HFF-Myc (cell line): ENCODE data around the gene HLA-C.

Experiments
- DNase-seq: peaks from one replicate; pipeline ENCODE4 v3.0.0-alpha.2; 2011; ENCODE audit warnings: low read depth; ENCODE audit errors: extremely low read depth
- H3K4me3 ChIP-seq: replicated peaks from 2 replicates; pipeline ENCODE4 v1.5.1; 2011; ENCODE audit warnings: low read depth, mild to moderate bottlenecking, control low read depth, low read length
- TF ChIP-seq, protein P1 (sequence below): IDR thresholded peaks from 2 replicates; pipeline ENCODE4 v1.5.1; 2012; ENCODE audit warnings: mild to moderate bottlenecking, low read depth, low read length, control low read depth; ENCODE audit errors: missing control alignments

Gene HLA-C

DNA sequence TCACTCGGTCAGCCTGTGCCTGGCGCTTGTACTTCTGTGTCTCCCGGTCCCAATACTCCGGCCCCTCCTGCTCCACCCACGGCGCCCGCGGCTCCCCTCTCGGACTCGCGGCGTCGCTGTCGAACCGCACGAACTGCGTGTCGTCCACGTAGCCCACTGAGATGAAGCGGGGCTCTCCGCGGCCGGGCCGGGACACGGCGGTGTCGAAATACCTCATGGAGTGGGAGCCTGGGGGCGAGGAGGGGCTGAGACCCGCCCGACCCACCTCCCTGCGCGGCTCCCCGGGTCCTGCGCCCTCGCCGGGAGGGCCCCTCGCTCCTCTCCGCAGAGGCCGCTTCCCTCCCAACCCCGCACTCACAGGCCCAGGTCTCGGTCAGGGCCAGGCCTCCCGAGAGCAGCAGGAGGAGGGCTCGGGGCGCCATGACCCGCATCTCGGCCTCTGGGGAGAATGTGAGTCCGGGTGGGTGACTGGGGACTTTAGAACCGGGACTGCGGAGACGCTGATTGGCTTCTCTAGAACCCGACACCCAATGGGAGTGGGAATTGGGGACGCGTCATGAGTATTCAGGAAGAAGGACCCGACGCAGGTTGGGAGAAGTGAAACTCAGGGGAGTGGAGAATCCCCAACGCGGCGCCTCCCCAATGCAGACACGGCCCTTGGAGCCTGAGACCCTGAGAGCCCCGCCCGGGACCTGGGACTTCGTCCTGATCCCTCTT is at the start of gene HLA-C:
Gene HLA-C (minus strand): TSS at position 452 of the 717 bp plus-strand sequence. CDS start 21 bp downstream, at position 431.
- DNase-seq = peak; percentile 86

DNA sequence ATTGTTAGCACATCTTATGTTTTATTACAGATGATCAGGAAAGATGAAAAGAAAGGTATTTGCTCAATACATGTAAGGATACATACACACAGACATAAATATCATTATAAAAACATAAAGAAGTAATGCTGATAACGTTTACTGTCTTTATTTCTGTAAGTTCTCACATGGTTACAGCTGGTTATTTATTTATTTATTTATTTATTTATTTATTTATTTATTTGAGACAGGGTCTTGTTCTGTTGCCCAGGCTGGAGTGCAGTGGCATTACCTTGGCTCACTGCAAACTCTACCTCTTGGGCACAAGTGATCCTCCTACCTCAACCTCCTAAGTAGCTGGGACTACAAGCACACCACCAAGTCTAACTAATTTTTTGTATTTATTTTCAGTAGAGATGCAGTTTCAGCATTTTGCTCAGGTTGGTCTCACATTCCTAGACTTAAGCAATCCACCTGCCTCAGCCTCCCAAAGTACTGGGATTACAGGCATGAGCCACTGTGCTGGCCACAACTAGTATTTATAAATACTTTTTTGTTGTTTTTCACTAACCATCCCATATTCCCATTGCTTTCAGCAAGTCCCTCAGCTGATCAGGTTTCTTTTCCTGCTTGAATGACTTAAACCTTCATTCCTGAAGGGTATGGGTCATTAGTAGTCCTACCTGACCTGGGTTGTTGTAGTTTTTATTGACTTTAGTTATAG is 49.3 kb upstream of the HLA-C start:
- no peak overlapping the region for H3K4me3 ChIP-seq
- DNase-seq = no peak
- TF ChIP-seq, protein P1, sequence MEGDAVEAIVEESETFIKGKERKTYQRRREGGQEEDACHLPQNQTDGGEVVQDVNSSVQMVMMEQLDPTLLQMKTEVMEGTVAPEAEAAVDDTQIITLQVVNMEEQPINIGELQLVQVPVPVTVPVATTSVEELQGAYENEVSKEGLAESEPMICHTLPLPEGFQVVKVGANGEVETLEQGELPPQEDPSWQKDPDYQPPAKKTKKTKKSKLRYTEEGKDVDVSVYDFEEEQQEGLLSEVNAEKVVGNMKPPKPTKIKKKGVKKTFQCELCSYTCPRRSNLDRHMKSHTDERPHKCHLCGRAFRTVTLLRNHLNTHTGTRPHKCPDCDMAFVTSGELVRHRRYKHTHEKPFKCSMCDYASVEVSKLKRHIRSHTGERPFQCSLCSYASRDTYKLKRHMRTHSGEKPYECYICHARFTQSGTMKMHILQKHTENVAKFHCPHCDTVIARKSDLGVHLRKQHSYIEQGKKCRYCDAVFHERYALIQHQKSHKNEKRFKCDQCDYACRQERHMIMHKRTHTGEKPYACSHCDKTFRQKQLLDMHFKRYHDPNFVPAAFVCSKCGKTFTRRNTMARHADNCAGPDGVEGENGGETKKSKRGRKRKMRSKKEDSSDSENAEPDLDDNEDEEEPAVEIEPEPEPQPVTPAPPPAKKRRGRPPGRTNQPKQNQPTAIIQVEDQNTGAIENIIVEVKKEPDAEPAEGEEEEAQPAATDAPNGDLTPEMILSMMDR = no peak

More for the DNA sequence above, at the start of gene HLA-C:
- H3K4me3 ChIP-seq = peak within 1 kb of the TSS; percentile 70
- TF ChIP-seq, protein P1 = no peak

DNA sequence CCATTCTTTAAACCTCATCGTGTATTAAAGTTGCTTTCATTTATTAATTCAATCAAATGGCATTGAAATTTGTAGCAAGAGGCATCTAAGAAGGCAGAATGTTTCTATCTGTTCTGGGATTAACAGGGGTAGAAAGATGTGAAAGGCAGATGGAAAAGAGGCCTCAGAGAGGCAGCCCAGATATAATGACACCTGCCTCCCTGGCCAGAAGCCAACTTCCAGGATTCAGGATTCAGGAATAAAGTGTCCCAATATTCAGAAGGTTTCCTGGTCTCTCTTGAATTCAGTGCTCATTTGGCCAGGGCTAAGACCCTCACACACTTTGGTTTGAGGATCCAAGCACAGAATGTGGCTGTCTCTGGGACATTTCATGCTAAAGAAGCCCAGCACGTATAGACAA is 45.1 kb upstream of the HLA-C start:
- H3K4me3 ChIP-seq = no peak overlapping the region
- TF ChIP-seq, protein P1 = no peak
- no peak for DNase-seq

DNA sequence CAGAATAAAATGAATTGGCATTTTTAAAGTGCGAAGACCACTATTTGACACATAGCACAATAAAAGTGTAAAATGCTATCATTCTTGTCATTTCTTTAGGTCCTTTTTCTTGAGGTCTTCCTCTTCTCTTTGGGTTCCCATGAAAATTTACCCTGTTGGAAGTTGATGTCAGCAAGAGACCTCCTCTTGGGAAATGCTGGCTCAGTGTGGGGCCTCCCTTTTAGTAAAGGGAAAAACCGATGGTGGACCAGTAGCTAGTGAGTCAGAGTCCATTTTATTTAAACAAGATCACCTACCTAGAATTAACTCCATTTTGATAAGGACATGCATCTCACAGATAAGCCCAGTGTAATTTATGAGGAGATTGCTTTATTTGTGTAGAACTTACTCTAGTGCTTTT is 37.7 kb upstream of the HLA-C start:
- TF ChIP-seq, protein P1 = no peak
- no peak for DNase-seq
- H3K4me3 ChIP-seq = no peak overlapping the region

DNA sequence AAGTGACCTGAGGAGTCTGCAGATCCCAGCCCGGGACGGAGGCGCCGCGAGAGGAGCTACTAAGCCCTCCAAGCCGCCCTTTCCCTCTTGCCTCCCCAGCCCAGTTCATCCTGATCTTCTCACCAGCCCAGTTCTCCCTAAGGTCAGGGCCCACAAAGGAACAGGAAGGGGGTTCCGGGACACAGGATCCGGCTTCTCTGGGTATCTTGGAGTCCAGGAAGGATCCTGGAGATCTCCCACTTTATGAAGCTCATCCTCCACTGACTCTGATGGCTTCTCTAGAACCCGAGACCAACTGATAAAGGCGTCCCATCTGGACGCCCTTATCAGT is 36.9 kb upstream of the HLA-C start:
- no peak for DNase-seq
- no peak overlapping the region for H3K4me3 ChIP-seq
- TF ChIP-seq, protein P1 = no peak

DNA sequence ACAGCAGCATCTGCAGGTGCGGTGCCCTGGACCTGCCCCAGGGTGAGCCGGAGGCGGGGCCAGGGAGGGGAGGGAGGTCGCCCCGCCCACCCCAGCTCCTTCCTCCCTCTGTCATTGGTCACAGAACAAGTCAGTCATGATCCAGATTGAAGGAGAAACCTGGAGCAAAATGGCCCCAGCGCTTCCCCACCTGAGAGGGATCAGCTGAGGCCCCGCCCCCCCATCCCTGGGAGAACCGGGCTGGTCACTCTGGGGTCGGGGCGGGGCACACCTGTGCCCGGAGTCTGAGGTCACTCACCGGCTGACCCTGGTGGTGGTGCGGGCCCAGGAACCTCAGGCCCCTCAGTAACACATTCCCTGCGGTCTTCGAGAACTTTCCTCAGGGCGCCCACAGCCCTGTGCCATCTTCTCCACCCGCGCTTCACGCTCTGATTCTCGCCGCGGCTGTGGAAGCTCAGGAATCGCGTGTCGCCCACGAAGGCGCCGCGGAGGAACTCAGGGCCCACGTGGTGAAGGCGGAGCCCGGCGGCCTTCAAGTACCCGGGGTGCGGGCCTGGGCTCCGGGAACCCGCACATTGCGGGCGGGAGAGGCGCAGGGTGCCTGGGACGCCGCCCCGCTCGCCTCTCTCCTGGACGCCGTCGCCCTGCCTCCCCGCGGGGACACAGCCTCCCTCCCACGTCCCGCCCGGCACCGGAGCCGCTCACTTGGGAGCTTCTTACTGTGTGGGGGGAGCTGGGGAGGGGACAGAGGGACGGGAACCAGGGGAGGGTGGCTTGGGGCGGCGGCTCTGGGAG is 36.4 kb upstream of the HLA-C start:
- DNase-seq = no peak
- no peak overlapping the region for H3K4me3 ChIP-seq
- TF ChIP-seq, protein P1 = no peak
